T-helper 17 cell (primary cell): ENCODE data around the gene TUFM. TPM values are rescaled to one million over a fixed set of nuclear protein-coding genes. Genes with fewer than 3 reads are reported as not detected.
A peak's percentile ranks its signal among the peaks of the same experiment; 100 is the strongest.
"Not testable (repeated sequence)": the region's sequence is repeated elsewhere in the genome, so short reads cannot be mapped to it uniquely, and the experiment has no call there.

Experiments
- ATAC-seq: fragments of 150-1000 bp; cut with Tn5 transposase; 2 replicates; pipeline ENCODE4 v1.10.0; 2021; ENCODE audit warnings: mild to moderate bottlenecking, moderate library complexity
- DNase-seq, 3 donors: peaks; one replicate each; pipeline versions ENCODE4 v3.0.0 to v3.0.0-alpha.2; 2020 to 2021
- H3K9me3 ChIP-seq: one replicate; pipeline ENCODE4 v1.7.0; 2013; ENCODE audit warnings: low read length, mild to moderate bottlenecking; ENCODE audit not compliant: control insufficient read depth, poor library complexity, severe bottlenecking
- H3K27ac Mint-ChIP-seq: one replicate; pipeline ENCODE4 v1.8.0; 2022; ENCODE audit warnings: mild to moderate bottlenecking, moderate library complexity, mixed read lengths
- H3K27me3 Mint-ChIP-seq: one replicate; pipeline ENCODE4 v1.8.0; 2022; ENCODE audit warnings: mixed read lengths
- H3K36me3 Mint-ChIP-seq: one replicate; pipeline ENCODE4 v1.8.0; 2022; ENCODE audit warnings: low read depth, mixed read lengths
- H3K4me1 Mint-ChIP-seq: one replicate; pipeline ENCODE4 v1.8.0; 2022; ENCODE audit warnings: mild to moderate bottlenecking, mixed read lengths
- H3K4me3 Mint-ChIP-seq: one replicate; pipeline ENCODE4 v1.8.0; 2022; ENCODE audit warnings: mild to moderate bottlenecking, moderate library complexity, mixed read lengths
- total RNA-seq, 4 donors: library from RNA in 2 of 4; stranded (reverse) in 2 of 4; gene quantifications; one replicate each; pipeline ENCODE4 v1.2.3 and lab custom pipeline; 2022 to 2026

The TUFM gene
- total RNA-seq, 2 donors from 2014 or later, result 78.5 to 103 TPM

DNA sequence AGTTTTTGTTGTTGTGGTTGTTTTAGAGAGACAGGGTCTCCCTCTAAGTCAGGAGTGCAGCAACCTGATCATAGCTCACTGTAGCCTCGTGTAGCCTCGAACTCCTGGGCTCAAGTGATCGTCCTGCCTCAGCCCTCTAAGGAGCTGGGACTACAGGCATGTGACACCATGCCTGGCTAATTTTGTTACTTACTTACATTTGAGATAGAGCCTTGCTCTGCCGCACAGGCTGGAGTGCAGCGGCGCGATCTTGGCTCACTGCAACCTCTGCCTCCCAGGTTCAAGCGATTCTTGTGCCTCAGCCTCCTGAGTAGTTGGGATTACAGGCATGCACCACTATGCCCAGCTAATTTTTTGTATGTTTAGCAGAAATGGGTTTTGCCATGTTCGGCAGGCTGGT, 21.5 kb upstream of the TUFM start:
- not testable (repeated sequence) for H3K27ac Mint-ChIP-seq, H3K9me3 ChIP-seq, ATAC-seq, H3K27me3 Mint-ChIP-seq, H3K36me3 Mint-ChIP-seq, H3K4me3 Mint-ChIP-seq, DNase-seq
- H3K4me1 Mint-ChIP-seq, result peaks cover 25% of the 10 kb centered on the region

DNA sequence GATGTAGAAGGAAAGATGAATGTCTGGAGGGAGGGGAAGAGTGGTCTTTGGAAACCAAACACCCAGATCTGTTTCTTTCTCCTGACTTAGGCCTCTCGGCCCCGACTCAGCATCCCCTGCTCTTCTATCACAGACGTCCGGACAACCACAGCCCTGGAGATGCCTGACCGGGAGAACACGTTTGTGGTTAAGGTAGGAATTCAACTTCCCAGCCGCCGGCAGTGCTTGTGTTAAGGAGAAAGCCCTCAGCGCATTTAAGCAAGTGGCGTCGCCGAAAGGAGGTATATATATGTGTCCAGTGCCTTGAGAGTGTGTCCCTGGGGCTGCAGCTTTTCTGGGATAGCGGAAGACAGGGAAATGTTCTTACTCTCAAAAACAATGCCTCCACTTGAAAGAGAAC, 21.1 kb upstream of the TUFM start:
- Mint-ChIP-seq H3K27ac (no peak overlapping the region), H3K27me3 (no peaks in the 10 kb centered on the region), H3K4me3 (no peak overlapping the region), H3K36me3 (peaks cover 8% of the 10 kb centered on the region), H3K4me1 (peaks cover 25% of the 10 kb centered on the region)
- no peaks in the 10 kb centered on the region for H3K9me3 ChIP-seq
- ATAC-seq (no peak), DNase-seq (no peak)

DNA sequence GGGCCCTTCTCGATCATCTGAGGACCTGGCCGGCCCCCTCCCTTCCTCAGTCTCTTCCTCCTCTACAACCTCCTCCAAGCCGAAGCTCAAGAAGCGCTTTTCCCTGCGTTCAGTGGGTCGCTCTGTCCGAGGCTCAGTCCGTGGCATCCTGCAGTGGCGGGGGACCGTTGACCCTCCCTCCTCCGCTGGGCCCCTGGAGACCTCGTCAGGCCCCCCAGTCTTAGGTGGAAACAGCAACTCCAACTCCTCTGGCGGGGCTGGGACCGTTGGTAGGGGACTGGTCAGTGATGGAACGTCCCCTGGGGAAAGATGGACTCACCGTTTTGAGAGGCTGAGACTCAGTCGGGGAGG, 20.3 kb upstream of the TUFM start:
- Mint-ChIP-seq H3K36me3 (peaks cover 8% of the 10 kb centered on the region), H3K27me3 (no peaks in the 10 kb centered on the region), H3K27ac (no peak overlapping the region), H3K4me1 (peaks cover 27% of the 10 kb centered on the region), H3K4me3 (no peak overlapping the region)
- DNase-seq (no peak), ATAC-seq (no peak)
- no peaks in the 10 kb centered on the region for H3K9me3 ChIP-seq

DNA sequence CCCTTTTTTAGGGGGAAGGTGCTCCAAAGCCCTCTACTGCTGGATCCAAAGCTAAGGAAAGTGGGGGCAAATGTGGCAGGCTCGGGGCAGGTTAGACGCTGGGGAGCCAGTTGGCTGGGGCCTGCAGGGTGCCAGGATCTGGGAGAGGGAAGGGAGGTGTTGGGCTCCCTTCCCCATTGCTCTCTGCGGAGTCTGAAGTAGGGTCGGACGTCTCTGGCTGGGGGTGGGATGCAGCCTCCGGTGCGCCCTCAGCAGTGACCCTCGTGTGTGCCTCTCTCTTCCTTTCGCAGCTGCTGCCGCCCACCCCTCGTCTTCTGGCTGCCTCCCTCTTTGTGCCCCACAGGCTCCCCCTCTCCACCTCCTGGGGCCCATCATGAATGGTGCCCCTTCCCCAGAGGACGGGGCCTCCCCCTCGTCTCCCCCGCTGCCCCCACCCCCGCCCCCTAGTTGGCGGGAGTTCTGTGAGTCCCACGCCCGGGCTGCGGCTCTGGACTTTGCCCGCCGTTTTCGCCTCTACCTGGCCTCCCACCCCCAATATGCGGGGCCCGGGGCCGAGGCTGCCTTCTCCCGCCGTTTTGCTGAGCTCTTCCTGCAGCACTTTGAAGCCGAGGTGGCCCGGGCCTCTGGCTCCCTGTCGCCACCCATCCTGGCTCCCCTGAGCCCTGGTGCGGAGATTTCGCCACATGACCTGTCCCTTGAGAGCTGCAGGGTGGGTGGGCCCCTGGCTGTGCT, 19.7 kb upstream of the TUFM start:
- no peak for ATAC-seq
- H3K4me3 Mint-ChIP-seq, result no peak overlapping the region
- H3K27ac Mint-ChIP-seq, result peak overlapping the region; percentile 70

DNA sequence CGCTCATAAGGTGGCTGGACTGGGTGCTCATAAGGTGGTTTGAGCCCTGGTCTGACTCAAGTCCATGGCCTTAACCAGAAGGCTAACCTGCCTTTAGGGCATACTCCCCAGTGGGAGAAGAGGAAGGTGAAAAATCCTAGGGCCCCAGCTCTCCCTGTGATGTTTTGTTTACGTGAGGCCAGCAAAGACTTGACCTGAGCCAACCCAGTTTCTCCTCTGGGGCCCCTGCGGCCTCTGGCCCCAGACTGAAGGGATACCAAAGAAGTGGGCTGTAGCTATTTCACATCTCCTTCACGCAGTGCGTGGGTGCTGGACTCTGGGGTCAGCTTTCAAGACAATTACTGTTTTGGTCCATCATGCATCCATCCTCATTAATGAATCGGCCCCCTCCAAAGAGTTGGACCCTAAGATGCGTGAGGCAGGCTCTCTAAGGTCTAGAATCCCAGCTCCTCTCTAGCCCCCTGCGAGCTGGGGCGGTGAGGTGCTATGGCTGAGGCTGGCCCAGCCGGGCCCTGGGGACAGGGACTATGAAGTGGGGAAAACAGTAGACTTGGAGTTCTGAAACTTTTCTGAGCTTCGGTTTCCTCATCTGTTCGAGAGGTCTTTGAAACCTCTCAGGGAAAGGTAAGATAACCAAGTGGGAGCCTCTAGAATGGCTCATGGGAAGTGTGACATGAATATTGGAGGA, 19.0 kb upstream of the TUFM start:
- peaks cover 29% of the 10 kb centered on the region for H3K4me1 Mint-ChIP-seq
- H3K27ac Mint-ChIP-seq, result peak overlapping the region; percentile 70
- peaks cover 5% of the 10 kb centered on the region for H3K36me3 Mint-ChIP-seq
- no peak overlapping the region for H3K4me3 Mint-ChIP-seq
- H3K9me3 ChIP-seq, result no peaks in the 10 kb centered on the region
- ATAC-seq (no peak), DNase-seq (no peak)
- H3K27me3 Mint-ChIP-seq, result no peaks in the 10 kb centered on the region

More for the DNA sequence above, 19.7 kb upstream of the TUFM start:
- no peaks in the 10 kb centered on the region for H3K27me3 Mint-ChIP-seq
- DNase-seq, result no peak
- peaks cover 8% of the 10 kb centered on the region for H3K36me3 Mint-ChIP-seq
- no peaks in the 10 kb centered on the region for H3K9me3 ChIP-seq
- H3K4me1 Mint-ChIP-seq, result peaks cover 27% of the 10 kb centered on the region

DNA sequence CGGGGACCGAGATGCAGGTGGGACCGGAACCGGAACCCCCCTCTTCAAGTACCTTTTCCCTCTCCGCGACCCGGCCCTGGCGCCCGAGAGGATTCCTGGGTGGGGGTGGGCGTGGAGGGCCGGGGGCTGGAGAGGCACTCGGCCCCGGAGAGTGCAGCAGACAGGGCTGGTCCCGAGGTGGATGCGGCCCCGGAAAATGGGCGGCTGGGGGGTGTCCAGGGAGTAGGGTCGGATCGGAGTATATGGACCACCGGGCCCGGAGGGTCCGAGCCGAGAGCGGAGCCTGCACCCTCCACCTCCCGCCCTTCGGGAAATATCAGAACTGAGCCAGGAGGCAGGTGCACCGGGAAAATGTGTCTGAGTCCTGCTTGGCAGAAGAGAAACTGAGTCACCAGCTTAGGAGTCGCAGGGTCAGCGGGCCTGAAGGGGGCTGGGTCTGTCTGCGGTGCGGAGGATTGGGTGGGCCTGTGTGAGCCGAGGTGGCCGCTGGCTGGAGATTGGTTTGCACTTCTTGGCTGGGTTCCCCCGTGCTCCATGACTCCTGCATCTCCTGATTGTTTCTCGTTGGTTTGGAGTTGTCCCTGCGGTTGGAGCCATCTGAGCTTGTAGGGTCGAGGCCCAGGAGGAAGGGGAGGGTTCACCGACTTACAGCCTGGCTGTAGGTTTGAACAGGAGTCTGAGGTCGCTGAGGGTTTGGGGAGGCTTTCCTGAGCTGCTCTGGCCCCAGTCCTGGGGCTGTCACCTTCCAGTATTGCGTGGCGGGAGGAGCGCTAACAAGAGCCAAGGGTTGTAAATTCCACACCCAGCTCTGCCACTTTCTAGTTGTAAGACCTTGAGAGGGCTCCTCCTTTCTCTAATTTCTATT, 18.0 kb upstream of the TUFM start:
- ATAC-seq, result no peak

DNA sequence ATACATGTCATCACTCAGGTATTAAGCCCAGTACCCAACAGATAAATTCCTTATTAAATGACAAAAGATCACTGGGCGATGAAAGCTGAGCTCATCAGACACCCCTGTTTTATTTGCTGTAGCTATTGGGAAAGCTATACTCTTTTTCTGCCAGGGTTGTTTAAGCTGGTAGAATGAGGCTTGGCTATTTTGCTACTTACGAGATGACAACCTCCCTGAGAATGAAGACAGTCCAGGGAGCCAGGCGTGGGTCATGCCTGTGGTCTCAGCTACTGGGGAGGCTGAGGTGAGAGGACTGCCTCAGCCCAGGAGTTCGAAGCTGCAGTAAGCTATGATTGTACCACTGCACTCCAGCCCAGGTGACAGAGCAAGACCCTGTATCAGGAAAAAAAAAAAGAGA, 13.2 kb upstream of the TUFM start:
- DNase-seq (no peak), ATAC-seq (no peak)
- Mint-ChIP-seq H3K27me3 (no peaks in the 10 kb centered on the region), H3K36me3 (peaks cover 4% of the 10 kb centered on the region), H3K4me1 (peaks cover 13% of the 10 kb centered on the region), H3K4me3 (no peak overlapping the region), H3K27ac (peak overlapping the region; percentile 53)
- H3K9me3 ChIP-seq, result no peaks in the 10 kb centered on the region

More for the DNA sequence above, 18.0 kb upstream of the TUFM start:
- DNase-seq, result no peak
- Mint-ChIP-seq H3K27me3 (no peaks in the 10 kb centered on the region), H3K27ac (peak overlapping the region; percentile 96), H3K4me1 (peaks cover 28% of the 10 kb centered on the region), H3K4me3 (peak overlapping the region; percentile 97), H3K36me3 (peaks cover 4% of the 10 kb centered on the region)
- no peaks in the 10 kb centered on the region for H3K9me3 ChIP-seq

DNA sequence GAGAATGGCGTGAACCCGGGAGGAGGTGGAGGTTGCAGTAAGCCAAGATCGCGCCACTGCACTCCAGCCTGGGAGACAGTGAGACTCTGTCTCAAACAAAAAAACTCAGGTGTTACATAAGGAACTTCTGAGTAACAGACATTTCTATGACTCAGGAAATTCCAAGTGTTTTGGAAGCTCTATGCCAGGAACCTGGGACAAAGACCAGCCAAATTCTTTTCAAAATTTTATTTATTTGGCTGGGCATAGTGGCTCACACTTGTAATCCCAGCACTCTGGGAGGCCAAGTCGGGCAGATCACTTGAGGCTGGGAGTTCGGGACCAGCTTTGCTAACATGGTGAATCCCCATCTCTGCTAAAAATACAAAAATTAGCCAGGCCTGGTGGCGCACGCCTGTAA, 12.3 kb upstream of the TUFM start:
- DNase-seq (no peak), ATAC-seq (no peak)
- Mint-ChIP-seq H3K27me3 (no peaks in the 10 kb centered on the region), H3K36me3 (peaks cover 3% of the 10 kb centered on the region), H3K4me1 (peaks cover 11% of the 10 kb centered on the region), H3K27ac (no peak overlapping the region), H3K4me3 (no peak overlapping the region)
- no peaks in the 10 kb centered on the region for H3K9me3 ChIP-seq

DNA sequence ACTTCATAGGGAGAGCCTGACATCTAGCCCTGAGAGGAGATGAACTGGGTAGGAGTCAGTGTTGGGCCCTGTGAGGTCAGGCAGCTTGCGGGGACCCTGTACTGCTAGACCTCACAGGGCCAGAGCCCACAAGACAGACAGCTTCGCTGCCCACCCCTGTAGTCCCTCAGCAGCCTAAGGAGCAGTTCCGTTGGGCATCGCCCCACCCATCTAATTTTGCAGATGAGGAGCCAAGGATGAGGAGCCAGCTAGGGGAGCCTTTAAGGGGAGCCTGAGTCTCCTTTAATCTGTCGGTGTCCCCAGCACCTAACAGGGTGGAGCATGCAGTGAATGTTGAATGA, 755 bp upstream of the TUFM start:
- Mint-ChIP-seq H3K4me1 (peaks cover 25% of the 10 kb centered on the region), H3K36me3 (no peaks in the 10 kb centered on the region), H3K27ac (peak overlapping the region; percentile 98), H3K4me3 (peak overlapping the region; percentile 95), H3K27me3 (no peaks in the 10 kb centered on the region)
- no peak for ATAC-seq
- no peak for DNase-seq
- H3K9me3 ChIP-seq, result no peaks in the 10 kb centered on the region

DNA sequence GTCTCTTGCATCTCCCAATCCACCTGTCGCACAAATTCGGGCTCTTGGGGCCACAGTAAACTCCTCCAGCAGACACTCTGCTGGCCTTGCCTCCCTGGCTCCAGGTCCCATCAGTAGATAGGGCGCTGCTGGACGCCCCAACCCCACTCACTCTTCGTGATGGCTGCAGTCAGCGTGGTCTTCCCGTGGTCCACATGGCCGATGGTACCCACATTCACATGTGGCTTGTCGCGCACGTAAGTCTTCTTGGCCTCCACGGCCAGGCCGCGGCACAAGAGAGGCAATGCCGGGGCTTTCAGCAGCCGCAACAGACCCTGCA, 428 bp downstream of the TUFM start:
- DNase-seq, result no peak
- H3K9me3 ChIP-seq, result no peaks in the 10 kb centered on the region
- H3K27ac Mint-ChIP-seq, result peak overlapping the region; percentile 98
- H3K4me1 Mint-ChIP-seq, result peaks cover 25% of the 10 kb centered on the region
- no peak for ATAC-seq
- no peaks in the 10 kb centered on the region for H3K36me3 Mint-ChIP-seq
- H3K4me3 Mint-ChIP-seq, result peak overlapping the region; percentile 95
- no peaks in the 10 kb centered on the region for H3K27me3 Mint-ChIP-seq

DNA sequence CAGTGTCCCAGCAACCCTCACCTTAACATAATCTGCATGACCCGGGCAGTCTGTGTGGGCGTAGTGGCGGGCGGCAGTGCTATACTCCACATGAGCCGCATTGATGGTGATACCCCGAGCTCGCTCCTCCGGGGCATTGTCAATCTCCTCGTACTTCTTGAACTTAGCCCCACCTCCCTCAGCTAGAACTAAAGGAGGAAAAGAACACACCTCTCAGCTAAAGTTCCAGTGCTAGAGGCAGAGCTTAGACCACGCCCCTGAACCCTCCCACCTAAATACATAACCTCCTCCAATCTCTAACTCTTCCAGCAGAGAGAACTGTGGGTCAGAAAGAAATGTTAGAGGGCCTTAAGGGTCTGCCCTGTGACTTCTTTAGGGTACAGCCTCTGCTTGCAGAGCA, 855 bp downstream of the TUFM start:
- H3K9me3 ChIP-seq, result no peaks in the 10 kb centered on the region
- H3K27me3 Mint-ChIP-seq, result no peaks in the 10 kb centered on the region
- peaks cover 25% of the 10 kb centered on the region for H3K4me1 Mint-ChIP-seq
- H3K4me3 Mint-ChIP-seq, result peak overlapping the region; percentile 95
- DNase-seq, result no peak
- H3K36me3 Mint-ChIP-seq, result no peaks in the 10 kb centered on the region
- no peak for ATAC-seq
- H3K27ac Mint-ChIP-seq, result peak overlapping the region; percentile 98

DNA sequence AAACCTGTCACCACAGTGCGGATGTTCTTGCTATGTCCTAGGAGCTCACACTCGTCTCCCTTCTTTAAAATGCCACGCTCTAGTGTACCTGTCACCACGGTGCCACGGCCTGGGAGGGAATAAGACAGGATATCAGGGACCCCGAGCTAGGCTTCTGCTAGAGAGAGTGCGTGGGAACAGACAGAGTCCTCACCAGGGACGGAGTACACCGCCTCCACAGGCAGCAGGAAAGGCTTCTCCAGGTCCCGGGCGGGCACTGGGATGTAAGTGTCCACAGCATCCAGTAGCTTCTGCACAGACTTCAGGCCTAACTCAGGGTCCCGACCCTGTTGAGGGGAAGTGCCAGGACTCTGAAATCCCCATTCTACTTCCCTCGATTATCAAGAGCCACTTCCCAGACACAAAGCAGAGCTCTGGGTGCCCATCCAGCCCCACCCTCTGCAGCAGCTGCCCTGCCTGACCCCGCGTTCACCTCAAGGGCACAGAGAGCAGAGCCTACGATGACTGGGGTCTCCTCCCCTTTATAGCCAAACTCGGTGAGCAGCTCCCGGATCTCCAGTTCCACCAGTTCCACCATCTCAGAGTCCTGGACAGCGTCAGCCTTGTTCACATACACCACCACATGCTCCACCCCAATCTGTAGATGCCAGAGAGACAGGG, 1.8 kb downstream of the TUFM start:
- Mint-ChIP-seq H3K4me3 (peak overlapping the region; percentile 95), H3K36me3 (no peaks in the 10 kb centered on the region), H3K27me3 (no peaks in the 10 kb centered on the region), H3K4me1 (peaks cover 25% of the 10 kb centered on the region), H3K27ac (peak overlapping the region; percentile 98)
- ATAC-seq (no peak), DNase-seq (no peak)
- no peaks in the 10 kb centered on the region for H3K9me3 ChIP-seq

DNA sequence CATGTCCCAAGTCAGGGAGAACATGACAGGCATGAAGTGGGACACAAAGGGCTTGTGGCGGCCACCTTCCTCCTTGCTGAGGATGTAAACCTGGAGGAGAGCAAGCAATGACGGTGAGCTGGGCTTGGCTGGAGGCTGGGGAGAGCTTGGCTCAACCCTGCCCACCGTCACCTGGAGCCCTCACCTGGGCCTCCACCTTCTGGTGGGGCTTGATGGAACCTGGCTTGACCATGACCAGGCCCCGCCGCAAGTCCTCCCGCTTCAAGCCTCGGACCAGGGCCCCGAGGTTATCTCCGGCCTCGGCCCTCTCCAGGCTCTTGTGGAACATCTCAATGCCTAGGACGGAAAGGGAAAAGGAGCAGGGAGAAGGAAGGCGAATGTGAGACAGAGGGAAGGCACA, 2.4 kb downstream of the TUFM start:
- Mint-ChIP-seq H3K36me3 (no peaks in the 10 kb centered on the region), H3K4me1 (peaks cover 25% of the 10 kb centered on the region), H3K27ac (peak overlapping the region; percentile 98)

More for the DNA sequence above, 2.4 kb downstream of the TUFM start:
- no peaks in the 10 kb centered on the region for H3K9me3 ChIP-seq
- H3K27me3 Mint-ChIP-seq, result no peaks in the 10 kb centered on the region
- no peak for DNase-seq
- no peak for ATAC-seq
- no peak overlapping the region for H3K4me3 Mint-ChIP-seq
